ENCODE results near the gene UMODL1. TPM values are rescaled to one million over a fixed set of nuclear protein-coding genes. Genes with fewer than 3 reads are reported as not detected.

UMODL1 gene
- total RNA-seq, 1 donor = not detected

GRCh38 chr21:42062236-42063022, 8.7 kb upstream of the UMODL1 start:
- no peak for DNase-seq (ENCODE audit: low read depth)
- TF ChIP-seq CTCF (IDR thresholded peaks at IDR 0.05; ENCODE audit: insufficient read depth, low read length) = no peak
- H3K4me3 ChIP-seq (ENCODE audit: low read depth, low read length) = no peak overlapping the region

- TF ChIP-seq CTCF (IDR thresholded peaks at IDR 0.05; ENCODE audit: insufficient read depth, low read length) = no peak
- DNase-seq (ENCODE audit: low read depth) = no peak
- H3K4me3 ChIP-seq (ENCODE audit: low read depth, low read length) = no peak overlapping the region
Measured at GRCh38 chr21:42063191-42063570, 7.9 kb upstream of the UMODL1 start.

DNA sequence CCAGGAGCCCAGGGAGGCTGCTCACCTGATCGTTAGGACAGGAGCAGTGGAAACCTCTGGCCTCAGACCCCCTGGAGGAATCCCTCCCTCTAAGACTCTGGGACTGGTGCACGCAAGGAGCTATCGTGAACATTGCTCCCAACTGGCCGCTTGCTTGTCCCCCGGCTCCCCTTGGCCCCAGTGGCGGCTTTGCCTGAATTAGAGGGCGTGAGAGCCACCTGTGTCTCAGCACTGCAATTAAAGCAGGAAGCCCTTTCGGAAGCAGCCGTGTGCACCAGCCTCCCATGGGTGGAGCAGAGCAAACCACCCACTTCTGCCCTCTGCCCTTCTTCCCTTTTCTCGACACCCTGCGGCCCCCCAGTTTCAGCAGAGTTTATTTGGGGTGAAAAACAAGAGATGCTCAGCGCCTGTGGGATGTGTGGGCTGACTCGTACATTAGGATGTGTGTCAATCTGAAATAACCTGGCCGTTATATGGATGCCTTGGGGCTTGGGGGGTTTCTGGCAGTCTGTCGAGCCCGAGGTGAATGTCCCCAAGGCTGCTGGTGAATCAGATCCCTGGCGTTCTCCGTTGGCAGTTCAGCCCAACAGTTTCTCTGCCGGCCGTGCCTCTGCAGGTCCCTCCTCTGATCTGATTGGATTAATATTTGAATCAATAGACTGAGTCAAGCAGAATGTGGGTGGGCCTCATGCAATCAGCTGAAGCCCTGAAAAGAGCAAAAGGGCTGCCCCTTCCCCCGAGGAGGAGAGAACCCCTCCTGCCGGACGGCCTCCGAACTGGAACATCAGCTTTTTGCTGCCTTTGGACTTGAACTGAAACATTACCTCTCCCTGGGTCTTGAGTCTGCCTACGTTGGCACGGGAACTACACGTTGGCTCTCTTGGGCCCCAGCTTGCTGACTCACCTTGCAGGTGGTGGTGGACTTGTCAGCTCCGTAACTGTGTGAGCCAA, 7.3 kb upstream of the UMODL1 start:
- DNase-seq (ENCODE audit: low read depth) = no peak
- no peak for TF ChIP-seq CTCF (IDR thresholded peaks at IDR 0.05; ENCODE audit: insufficient read depth, low read length)
- no peak overlapping the region for H3K4me3 ChIP-seq (ENCODE audit: low read depth, low read length)

DNA sequence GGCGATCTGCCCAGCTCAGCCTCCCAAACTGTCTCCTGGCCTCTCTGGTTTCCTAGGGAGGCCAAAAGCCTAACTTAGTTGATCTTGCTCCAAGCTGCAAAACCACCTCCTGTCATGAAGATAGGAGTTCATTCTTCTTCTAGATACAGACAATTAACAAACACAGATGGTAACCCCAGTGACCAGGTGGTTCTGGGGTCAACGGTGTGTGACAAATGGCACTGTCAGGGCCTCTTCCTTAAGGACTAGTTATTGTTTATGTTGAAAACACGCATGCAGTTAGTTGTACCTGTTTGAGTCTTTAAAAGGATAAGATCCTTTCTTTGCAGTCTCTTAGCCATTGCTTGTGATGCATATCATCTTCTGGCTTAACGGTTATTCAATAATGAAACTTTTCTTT, 4.6 kb upstream of the UMODL1 start:
- H3K4me3 ChIP-seq (ENCODE audit: low read depth, low read length) = no peak overlapping the region
- DNase-seq (ENCODE audit: low read depth) = no peak

GRCh38 chr21:42067531-42068255, 3.4 kb upstream of the UMODL1 start:
- no peak overlapping the region for H3K4me3 ChIP-seq (ENCODE audit: low read depth, low read length)
- TF ChIP-seq CTCF (IDR thresholded peaks at IDR 0.05; ENCODE audit: insufficient read depth, low read length) = no peak

More for the DNA sequence above, 4.6 kb upstream of the UMODL1 start:
- no peak for TF ChIP-seq CTCF (IDR thresholded peaks at IDR 0.05; ENCODE audit: insufficient read depth, low read length)

GRCh38 chr21:42068256-42068545, 2.9 kb upstream of the UMODL1 start:
- no peak for DNase-seq (ENCODE audit: low read depth)
- H3K4me3 ChIP-seq (ENCODE audit: low read depth, low read length) = no peak overlapping the region
- no peak for TF ChIP-seq CTCF (IDR thresholded peaks at IDR 0.05; ENCODE audit: insufficient read depth, low read length)

More at GRCh38 chr21:42067531-42068255, 3.4 kb upstream of the UMODL1 start:
- no peak for DNase-seq (ENCODE audit: low read depth)
